Psoas muscle (tissue), 8 donors: Measurements from ENCODE around the gene PLCXD3. TPM values are rescaled to one million over a fixed set of nuclear protein-coding genes. Genes with fewer than 3 reads are reported as not detected.
A peak's percentile ranks its signal among the peaks of the same experiment; 100 is the strongest.

Source experiments
- ATAC-seq, 4 donors: fragments of 200-7000 bp; cut with Tn5 transposase; one replicate each; pipeline ENCODE4 v1.9.1; 2020; ENCODE audit warnings: moderate library complexity in 3 of 4, mild to moderate bottlenecking in 2 of 4
- DNase-seq, 2 donors: peaks; one replicate each; pipeline ENCODE4 v3.0.0-alpha.2; 2020
- H3K27ac ChIP-seq: fragments of 200-600 bp; one replicate; pipeline ENCODE4 v1.8.0; 2022
- H3K27me3 ChIP-seq, 3 donors: fragments of 200-600 bp in 1 of 3; one replicate each; pipeline versions ENCODE4 v1.6.1 to v1.8.0; 2013 to 2022; ENCODE audit warnings: low read length in 2 of 3, mild to moderate bottlenecking in 2 of 3, moderate library complexity in 1 of 3; ENCODE audit not compliant: insufficient read depth in 3 of 3
- H3K36me3 ChIP-seq, 2 donors: fragments of 200-600 bp in 1 of 2; one replicate each; pipeline versions ENCODE4 v1.6.1 to v1.8.0; 2013 to 2022; ENCODE audit warnings: low read depth in 1 of 2, mild to moderate bottlenecking in 1 of 2, moderate library complexity in 1 of 2; ENCODE audit not compliant: insufficient read depth in 1 of 2
- H3K4me1 ChIP-seq: fragments of 200-600 bp; one replicate; pipeline ENCODE4 v1.8.0; 2022
- H3K4me3 ChIP-seq: fragments of 200-600 bp; one replicate; pipeline ENCODE4 v1.8.0; 2022; ENCODE audit warnings: mild to moderate bottlenecking
- H3K9me3 ChIP-seq: fragments of 200-600 bp; one replicate; pipeline ENCODE4 v1.8.0; 2022
- WGBS, 3 donors: extraction: QIAGEN DNeasy Blood & Tissue Kit; methylation state at CpG; one replicate each; pipeline versions ENCODE4 v1.1.6 to v1.1.7; 2013; 5-methylcytosine and 5-hydroxymethylcytosine counted together
- intact Hi-C, 2 donors: fragments of 100-400 bp; cut with DNase I; formaldehyde crosslinking; loops; one replicate each; pipeline versions ENCODE4 v1.11.0 to v1.14.2; 2022
- polyA plus RNA-seq, 3 donors: library from polyadenylated mRNA; stranded (reverse); fragments of 200-250 nt; gene quantifications; one replicate each; pipeline ENCODE4 v1.2.3, GENCODE V29; 2013
- total RNA-seq, 4 donors: library from RNA; stranded (reverse); fragmentation: NEBNext Ultra II Directional in 2 of 4; extraction: Animal tissue kit (Norgen Biotek cat#: 25700) in 2 of 4; gene quantifications; one replicate each; pipeline versions ENCODE4 v1.2.1 to v1.2.4, GENCODE V29; 2021 to 2023
- TF ChIP-seq, protein P1 (sequence below): fragments of 200-600 bp; IDR thresholded peaks from one replicate; pipeline ENCODE4 v1.8.0; 2022; ENCODE audit warnings: antibody characterized with exemption
- donor health status: healthy with polysubstance abuse.
- donor health status: DM: no; HTN: no; CAD: no; lungs with moderate emphysema.
- donor health status: Bipolar disorder and iron deficiency.
- donor health status: healthy.
- donor health status: DM: yes; HTN: yes; CAD: no.
- donor health status: DM: no; HTN: no; CAD: no.
- donor health status: DM: no; HTN: no; CAD: no.
- donor health status: DM: yes; HTN: yes; CAD: no.

The PLCXD3 gene
- total and polyA plus RNA-seq, 7 donors = 0.12 to 0.73 (median 0.22) TPM

DNA sequence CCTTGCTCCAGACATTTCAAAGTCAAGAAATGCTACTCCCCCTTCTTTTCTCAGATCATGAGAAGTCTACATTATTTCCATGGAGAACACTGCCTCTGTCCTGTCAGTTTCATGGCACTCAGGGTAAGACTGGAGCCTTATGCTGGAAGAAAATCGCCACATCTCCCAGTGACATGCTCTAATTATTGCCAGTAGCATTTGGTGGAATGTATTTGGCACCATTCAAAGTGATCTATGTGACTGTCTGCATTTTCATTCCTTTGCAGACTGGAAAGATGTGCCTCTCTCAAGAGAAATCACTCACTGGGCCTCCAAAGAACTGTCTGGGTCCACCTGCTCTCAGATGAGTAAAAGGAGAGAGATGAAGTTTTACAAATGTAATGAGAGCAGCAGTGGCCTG is 840 bp upstream of the PLCXD3 start:
- Histone ChIP-seq H3K27me3 (peaks cover 0 to 15% (median 5%) of the 10 kb centered on the region in 3 donors), H3K4me3 (no peak overlapping the region), H3K4me1 (no peaks in the 10 kb centered on the region), H3K9me3 (no peaks in the 10 kb centered on the region), H3K36me3 (no peaks in the 10 kb centered on the region), H3K27ac (no peak overlapping the region)
- intact Hi-C loops = no loop called here
- ATAC-seq = no peak
- WGBS, 3 donors = 52 to 60% (median 53%) methylated on average over 1 of the region's 1 CpG
- TF ChIP-seq, protein P1, sequence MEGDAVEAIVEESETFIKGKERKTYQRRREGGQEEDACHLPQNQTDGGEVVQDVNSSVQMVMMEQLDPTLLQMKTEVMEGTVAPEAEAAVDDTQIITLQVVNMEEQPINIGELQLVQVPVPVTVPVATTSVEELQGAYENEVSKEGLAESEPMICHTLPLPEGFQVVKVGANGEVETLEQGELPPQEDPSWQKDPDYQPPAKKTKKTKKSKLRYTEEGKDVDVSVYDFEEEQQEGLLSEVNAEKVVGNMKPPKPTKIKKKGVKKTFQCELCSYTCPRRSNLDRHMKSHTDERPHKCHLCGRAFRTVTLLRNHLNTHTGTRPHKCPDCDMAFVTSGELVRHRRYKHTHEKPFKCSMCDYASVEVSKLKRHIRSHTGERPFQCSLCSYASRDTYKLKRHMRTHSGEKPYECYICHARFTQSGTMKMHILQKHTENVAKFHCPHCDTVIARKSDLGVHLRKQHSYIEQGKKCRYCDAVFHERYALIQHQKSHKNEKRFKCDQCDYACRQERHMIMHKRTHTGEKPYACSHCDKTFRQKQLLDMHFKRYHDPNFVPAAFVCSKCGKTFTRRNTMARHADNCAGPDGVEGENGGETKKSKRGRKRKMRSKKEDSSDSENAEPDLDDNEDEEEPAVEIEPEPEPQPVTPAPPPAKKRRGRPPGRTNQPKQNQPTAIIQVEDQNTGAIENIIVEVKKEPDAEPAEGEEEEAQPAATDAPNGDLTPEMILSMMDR = no peak
- no peak for DNase-seq

DNA sequence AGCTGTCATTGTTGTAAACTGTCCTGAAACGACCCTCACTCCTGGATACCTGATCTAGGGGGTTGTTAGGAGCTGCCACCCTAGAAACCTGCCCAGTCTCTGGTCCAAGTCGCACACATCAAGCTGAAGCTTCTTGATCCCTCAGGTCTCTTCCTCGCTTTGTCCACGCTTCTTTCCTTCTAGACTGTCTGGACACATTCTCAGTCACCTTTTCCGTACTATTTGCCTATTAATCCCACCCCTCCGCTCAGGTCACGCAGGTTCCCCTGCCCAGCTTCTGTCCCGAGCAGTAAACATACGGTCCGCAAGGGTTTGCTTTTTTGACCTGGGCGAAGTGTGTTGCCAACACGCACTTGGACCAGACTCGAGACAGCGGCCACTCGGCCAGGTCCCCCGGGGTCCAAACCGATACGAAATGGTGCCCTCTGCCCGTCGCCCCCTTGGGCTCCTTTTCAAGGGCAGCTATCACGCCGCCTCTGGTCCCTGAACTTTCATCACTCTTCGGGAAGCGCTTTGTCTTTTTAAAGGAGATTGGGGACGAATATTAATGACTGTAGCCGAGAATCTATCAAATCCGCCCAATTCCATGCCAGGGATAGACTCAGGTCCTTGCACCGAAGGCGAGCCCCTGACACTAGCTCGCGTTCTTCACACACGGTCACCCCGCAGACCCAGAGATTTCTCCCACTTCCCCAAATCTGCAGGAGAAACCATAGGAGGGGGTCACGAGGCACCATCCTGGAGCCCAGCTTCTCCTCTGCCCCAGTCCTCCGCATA is 814 bp downstream of the PLCXD3 start:
- Histone ChIP-seq H3K4me1 (no peaks in the 10 kb centered on the region), H3K9me3 (no peaks in the 10 kb centered on the region), H3K4me3 (peak overlapping the region; percentile 59), H3K27ac (no peak overlapping the region), H3K36me3 (no peaks in the 10 kb centered on the region), H3K27me3 (peaks cover 0 to 15% (median 5%) of the 10 kb centered on the region in 3 donors)
- TF ChIP-seq, protein P1 = no peak
- ATAC-seq = no peak
- intact Hi-C loops = no loop called here
- DNase-seq = no peak
- WGBS, 3 donors = 15 to 18% (median 18%) methylated on average over 35 of the region's 35 CpGs

DNA sequence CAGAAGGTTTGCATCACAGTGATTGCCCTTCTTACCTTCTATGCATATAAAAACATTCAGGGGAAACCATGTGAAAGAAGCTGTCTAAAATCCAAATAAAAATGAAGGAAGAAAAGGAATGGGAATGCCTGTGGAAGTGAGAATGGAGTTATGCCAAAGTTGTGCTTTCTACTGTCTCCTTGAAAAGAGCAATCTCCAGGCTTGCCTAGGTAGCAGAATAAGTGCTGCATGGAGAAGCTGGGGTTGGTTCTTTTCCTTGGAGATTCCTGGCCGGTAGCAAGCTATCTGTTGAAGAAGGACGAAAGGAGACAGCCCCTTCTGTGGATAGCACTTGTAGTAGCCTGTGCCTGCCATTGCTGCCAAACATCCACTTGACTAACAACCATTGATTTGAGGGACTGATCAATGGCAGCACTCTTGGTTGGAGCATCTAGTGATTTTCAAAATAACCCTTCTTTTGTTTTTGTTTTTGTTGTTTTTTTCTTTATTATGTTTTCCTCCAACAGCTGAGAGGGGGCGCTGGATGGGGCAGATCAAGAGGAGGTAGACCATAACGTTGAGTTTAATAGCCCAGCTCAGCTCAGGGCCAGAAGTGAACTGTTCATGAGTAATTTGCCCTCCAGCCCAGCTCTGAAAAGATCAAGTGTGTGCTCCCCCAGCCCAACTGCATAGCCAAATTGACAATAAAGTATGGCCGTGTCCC is 1.6 kb downstream of the PLCXD3 start:
- H3K4me3 ChIP-seq = peak overlapping the region; percentile 11
- H3K27me3 ChIP-seq = peaks cover 0 to 15% (median 5%) of the 10 kb centered on the region in 3 donors
- no peaks in the 10 kb centered on the region for H3K9me3 ChIP-seq
- WGBS, 3 donors = 26 to 35% (median 29%) methylated on average over 5 of the region's 5 CpGs
- no peaks in the 10 kb centered on the region for H3K4me1 ChIP-seq
- ATAC-seq (no peak), DNase-seq (no peak)
- H3K36me3 ChIP-seq = no peaks in the 10 kb centered on the region
- H3K27ac ChIP-seq = no peak overlapping the region
- TF ChIP-seq, protein P1 = no peak
- intact Hi-C loops = no loop called here

DNA sequence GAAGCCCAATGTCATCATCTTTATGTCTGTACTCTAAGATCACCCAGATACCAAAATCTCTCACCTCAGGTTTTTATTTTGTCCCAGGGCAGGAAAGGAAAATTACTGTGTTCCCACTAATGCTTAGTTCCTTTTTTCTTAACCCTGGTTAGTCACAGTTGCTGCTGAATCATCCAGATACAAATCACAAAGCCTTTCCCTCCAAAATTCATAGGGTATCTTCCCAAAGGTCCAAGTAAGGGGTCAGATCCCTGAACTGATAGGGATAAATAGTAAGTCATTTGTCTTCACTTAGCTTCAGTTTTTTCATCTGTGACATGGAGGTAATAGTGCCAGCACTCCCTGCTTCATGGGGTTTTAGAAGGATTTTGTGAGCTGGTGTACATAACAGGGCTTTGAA is 2.2 kb downstream of the PLCXD3 start:
- Histone ChIP-seq H3K36me3 (no peaks in the 10 kb centered on the region), H3K9me3 (no peaks in the 10 kb centered on the region), H3K27ac (no peak overlapping the region), H3K4me3 (no peak overlapping the region), H3K27me3 (peaks cover 0 to 15% (median 5%) of the 10 kb centered on the region in 3 donors), H3K4me1 (no peaks in the 10 kb centered on the region)
- TF ChIP-seq, protein P1 = no peak
- ATAC-seq (no peak), DNase-seq (no peak)
- intact Hi-C loops = no loop called here
